ENCODE data around the gene WDR12.
"Not testable (repeated sequence)": the region's sequence is repeated elsewhere in the genome, so short reads cannot be mapped to it uniquely, and the experiment has no call there.

WDR12 gene

DNA sequence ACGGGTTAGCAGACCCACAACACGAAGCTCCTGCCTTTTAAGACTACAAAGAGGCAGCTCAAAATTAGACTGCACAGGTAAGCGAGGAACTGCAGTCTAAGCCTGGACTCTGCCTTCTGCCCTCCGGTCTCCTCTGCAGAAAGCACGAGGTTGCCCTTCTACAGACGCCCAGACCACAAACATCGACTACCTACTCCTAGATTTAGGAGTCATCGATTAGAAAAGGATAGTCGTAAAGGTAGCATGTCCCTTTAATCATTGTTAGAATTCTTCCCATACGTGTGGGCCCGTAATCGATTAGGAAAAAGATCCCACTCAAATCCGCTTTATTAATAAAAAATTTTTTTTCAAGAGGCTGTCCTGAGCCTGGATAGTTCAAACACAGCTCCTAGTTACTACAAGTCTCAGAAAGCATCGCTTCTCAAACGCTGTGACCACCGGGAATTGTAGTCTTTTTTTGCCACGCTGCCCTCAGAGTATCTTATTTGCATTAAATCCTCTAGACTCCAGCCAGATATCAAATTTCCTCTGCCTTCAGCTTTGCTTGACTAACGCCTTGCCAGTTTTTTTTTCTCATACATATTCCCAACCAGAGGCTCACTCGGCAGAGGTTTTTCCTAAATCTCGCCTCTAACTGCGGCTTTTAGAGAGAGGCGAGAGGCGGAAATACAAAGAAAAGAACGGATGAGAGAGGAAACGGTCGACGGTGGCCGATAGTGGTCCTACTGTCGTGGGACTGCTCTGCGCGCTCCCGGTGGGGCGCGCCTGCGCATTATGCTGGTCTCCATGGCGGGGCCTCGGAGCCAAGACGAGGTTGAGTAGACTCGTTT is at the start of gene WDR12, which contains the start of gene CARF:
TSS of gene WDR12 (minus strand) at position 162 of the 830 bp plus-strand sequence. CDS start 197 bp downstream, outside the sequence.
TSS of gene CARF (plus strand) at position 764 of the 830 bp plus-strand sequence. CDS start 29,628 bp downstream, outside the sequence.
- H3K4me3 ChIP-seq (ENCODE audit: low read depth, low read length), result peak within 1 kb of the TSS; percentile 100

GRCh38 chr2:202960524-202960923 is 49.1 kb upstream of the WDR12 start:
- no peak overlapping the region for H3K4me3 ChIP-seq (ENCODE audit: low read depth, low read length)

GRCh38 chr2:202950592-202950991 is 39.1 kb upstream of the WDR12 start:
- H3K4me3 ChIP-seq (ENCODE audit: low read depth, low read length), result no peak overlapping the region

DNA sequence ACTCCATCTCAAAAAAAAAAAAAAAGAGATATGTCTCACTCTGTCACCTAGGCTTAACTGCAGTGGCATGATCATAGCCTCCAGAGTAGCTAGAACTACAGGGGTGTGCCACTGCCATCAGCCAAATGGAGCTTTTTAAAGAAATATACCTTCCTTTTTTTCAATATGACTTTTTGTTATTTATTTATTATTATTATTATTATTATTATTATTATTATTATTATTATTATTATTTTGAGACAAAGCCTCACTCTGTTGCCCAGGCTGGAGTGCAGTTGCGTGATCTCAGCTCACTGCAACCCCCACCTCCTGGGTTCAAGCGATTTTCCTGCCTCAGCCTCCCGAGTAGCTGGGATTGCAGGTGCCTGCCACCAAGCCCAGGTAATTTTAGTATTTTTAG is 37.9 kb upstream of the WDR12 start:
- not testable (repeated sequence) for H3K4me3 ChIP-seq (ENCODE audit: low read depth, low read length)

- no peak overlapping the region for H3K4me3 ChIP-seq (ENCODE audit: low read depth, low read length)
Observed at GRCh38 chr2:202945497-202945896, 34.0 kb upstream of the WDR12 start.

DNA sequence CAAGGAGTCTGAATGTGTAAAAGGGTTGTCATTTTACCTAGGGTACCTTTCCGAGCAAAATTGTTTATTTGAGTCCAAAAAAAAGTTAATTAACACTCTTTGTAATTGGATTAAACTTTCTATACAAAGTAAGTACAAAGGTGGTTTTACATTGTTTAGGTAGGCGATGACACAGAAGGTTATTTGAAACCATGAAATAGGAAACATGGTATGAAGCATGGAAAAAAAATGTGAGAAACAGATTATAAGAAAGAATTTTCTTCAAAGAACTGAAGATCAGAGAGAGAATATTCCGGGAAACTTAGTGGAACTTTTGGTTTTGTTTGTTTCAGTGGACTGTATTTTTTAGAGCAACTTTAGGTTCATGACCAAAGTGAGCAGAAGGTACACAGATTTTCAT is 33.3 kb upstream of the WDR12 start:
- no peak overlapping the region for H3K4me3 ChIP-seq (ENCODE audit: low read depth, low read length)

GRCh38 chr2:202944408-202944807 is 32.9 kb upstream of the WDR12 start:
- H3K4me3 ChIP-seq (ENCODE audit: low read depth, low read length), result no peak overlapping the region

GRCh38 chr2:202941771-202942170 is 30.3 kb upstream of the WDR12 start:
- H3K4me3 ChIP-seq (ENCODE audit: low read depth, low read length), result no peak overlapping the region

DNA sequence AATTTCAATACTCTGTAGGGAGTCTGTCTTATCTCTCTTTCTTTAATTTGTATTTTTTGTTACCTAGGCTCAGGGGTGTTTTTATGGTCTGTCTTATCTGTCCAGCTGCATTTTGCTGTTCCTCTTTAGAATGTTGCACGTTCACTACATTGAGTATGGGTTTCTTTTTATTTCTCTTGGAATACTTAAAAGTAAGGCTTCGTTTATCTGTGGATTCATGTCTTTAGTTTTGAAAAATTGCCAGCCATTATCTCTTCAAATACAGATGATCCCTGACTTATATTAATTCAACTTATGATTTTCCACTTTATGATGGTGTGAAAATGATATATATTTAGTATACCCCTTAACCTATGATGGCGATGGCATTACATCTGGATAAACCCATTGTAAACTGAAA is 27.5 kb upstream of the WDR12 start:
- H3K4me3 ChIP-seq (ENCODE audit: low read depth, low read length), result no peak overlapping the region

- no peak overlapping the region for H3K4me3 ChIP-seq (ENCODE audit: low read depth, low read length)
Observed at GRCh38 chr2:202934456-202934855, 23.0 kb upstream of the WDR12 start.

GRCh38 chr2:202933958-202934357 is 22.5 kb upstream of the WDR12 start:
- no peak overlapping the region for H3K4me3 ChIP-seq (ENCODE audit: low read depth, low read length)

GRCh38 chr2:202933139-202933510 is 21.7 kb upstream of the WDR12 start:
- H3K4me3 ChIP-seq (ENCODE audit: low read depth, low read length), result no peak overlapping the region

DNA sequence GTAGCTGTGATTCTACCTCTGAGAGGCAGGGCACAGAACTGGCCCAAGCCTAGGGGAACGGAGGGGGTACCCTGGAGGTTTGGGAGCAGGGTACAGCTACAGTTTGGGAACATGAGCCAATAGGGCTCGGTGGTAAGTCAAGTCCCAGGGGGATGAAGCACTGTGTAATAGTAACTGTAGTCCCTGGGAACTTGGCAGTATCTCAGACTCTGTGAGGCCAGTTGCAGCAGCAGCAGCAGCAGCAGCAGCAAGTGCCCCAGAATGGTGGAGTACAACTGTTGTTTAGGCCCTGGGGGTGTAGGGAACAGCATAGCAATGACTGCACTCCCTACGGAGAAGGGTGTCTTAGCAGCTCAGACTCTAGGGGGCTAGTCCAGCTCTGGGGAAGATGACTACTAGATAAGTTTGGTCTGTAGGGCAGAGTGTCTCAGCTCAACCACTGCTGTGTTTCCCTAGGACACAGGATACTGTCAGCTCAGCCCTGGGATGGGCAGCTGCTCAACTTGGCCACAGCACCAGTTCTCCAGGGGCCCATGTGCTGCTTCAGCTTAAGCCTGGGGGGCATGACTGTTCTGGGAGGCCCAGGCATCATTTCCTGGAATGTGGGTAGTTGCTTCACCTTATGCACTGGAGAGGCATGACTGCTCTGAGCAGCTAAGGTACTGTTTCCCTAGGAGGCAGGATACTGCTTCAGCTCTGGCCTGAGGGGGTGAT is 21.1 kb upstream of the WDR12 start:
- H3K4me3 ChIP-seq (ENCODE audit: low read depth, low read length), result no peak overlapping the region

DNA sequence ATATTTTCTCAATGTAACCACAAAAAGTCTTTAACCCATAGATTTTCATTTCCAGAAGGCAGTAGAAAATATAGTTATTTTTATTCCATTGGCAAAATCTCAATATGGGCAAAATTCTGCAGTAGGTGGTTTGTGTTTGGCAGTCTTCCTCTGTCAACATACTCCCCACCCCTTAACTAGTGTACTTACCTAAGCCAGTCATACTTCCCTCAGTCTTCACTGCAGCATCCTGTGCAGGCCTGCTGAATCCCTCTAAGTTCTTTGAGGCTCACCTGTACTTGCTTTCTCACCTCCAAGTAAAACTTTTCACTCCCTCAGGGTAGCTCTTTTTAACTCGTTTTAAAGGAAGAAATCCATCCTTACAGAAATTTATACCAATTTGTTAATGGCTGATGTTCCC is 7.4 kb upstream of the WDR12 start:
- H3K4me3 ChIP-seq (ENCODE audit: low read depth, low read length), result no peak overlapping the region

- H3K4me3 ChIP-seq (ENCODE audit: low read depth, low read length), result peak overlapping the region; percentile 100
Observed at GRCh38 chr2:202912342-202913201, 1.1 kb upstream of the WDR12 start.

DNA sequence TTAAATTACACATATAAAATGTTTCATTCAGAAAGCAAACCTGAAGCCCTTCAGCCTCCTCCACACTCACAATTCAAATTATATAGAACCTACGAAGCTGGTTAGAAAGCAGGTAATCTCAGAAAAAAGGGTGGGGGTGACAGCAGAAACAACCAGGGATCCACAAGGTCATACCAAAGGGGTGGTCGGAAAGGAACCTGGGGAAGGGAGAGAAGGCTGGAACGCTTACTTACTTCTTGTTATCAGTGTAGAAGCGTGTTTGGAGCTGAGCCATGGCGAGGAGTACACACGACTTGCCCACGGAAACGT is 316 bp downstream of the WDR12 start:
- H3K4me3 ChIP-seq (ENCODE audit: low read depth, low read length), result peak overlapping the region; percentile 100

DNA sequence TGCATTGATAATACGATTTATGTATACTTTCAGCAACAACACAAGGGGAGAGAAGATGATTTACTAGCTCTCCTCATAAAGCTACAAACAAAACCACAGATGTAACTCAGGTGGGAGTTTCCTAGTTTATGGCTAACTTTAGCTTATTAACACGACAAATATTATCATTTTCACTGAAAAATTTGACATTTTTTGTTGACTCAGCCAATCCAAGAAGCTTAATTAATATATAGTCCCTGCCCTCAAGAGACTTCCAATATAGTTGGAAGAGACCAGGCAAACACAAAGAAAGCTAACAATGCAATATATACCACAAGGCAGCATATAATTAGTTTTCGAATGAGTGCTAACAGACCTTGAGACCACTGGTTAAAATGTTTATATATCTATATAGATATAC is 775 bp downstream of the WDR12 start:
- H3K4me3 ChIP-seq (ENCODE audit: low read depth, low read length), result peak overlapping the region; percentile 100

- H3K4me3 ChIP-seq (ENCODE audit: low read depth, low read length), result peak overlapping the region; percentile 100
Observed at GRCh38 chr2:202910250-202910649, 1.2 kb downstream of the WDR12 start.

DNA sequence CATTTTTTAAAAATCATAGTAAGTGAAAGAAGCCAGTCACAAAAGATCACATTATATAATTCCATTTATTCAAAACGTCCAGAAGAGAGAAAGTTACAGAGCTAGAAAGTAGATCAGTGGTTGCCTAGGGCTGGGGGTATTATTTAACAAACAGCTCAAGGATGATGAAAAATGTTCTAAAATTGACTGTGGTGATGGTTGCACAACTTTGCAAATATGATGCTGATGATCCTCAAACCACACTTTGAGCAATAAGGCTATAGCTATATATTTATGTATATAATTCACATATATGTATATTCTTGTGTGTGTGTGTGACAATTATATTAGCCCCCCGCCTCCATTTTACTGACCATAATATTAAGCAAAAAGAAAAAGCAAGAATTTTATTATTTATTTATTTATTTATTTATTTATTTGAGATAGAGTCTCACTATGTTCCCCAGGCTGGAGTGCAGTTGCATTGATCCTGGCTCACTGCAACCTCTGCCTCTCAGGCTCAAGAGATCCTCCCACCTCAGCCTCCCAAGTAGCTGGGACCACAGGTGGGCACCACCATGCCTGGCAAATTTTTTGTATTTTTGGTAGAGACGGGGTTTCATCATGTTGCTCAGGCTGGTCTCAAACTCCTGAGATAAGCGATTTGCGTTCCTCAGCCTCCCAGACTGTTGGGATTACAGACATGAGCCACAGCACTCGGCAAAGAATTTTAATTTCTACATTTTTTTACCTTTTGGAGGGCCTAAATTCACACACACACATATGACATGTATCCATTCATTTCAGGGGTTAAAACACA is 1.9 kb downstream of the WDR12 start:
- no peak overlapping the region for H3K4me3 ChIP-seq (ENCODE audit: low read depth, low read length)

DNA sequence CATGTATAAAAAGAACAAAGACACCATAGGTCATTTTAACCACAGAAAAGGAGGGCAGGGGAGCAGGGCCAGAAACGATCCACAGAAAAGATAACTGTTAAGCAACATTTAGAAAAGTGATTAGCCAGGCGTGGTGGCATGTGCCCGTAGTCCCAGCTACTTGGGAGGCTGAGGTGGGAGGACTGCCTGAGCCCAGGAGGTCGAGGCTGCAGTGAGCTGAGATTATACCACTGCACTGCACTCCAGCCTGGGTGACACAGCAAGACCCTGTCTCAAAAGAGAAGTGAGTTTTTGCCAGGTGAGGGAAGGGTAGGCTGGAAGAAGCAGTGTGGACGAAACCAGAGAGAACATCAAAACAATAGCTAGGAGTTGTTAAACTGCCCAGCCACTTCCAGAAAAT is 3.3 kb downstream of the WDR12 start:
- no peak overlapping the region for H3K4me3 ChIP-seq (ENCODE audit: low read depth, low read length)

DNA sequence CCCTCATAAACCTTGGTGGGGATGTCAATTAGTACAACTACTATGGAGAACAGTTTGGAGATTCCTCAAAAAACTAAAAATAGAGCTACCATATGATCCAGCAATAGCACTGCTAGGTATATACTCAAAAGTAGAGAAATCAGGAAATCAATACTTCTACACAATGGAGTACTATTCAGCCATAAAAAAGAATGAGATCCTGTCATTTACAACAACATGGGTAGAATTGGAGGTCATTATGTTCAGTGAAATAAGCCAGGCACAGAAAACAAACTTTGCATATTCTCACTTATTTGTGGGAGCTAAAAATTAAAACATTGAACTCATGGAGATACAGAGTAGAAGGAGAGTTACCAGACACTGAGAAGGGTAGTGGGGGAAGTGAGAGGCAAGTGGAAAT is 6.0 kb downstream of the WDR12 start:
- H3K4me3 ChIP-seq (ENCODE audit: low read depth, low read length), result not testable (repeated sequence)

Data from iPS-11a (cell line).